GM19193 (cell line): ENCODE measurements around the gene ENTPD8.

Source experiments
- POLR2A ChIP-seq: IDR thresholded peaks from 4 replicates; pipeline ENCODE4 v1.6.1; 2011; ENCODE audit not compliant: insufficient read depth, insufficient read length; ENCODE audit errors: extremely low read depth

ENTPD8 gene

GRCh38 chr9:137390553-137391410, 50.4 kb downstream of the ENTPD8 start:
- no peak for TF ChIP-seq POLR2A

GRCh38 chr9:137389428-137389746, 51.8 kb downstream of the ENTPD8 start:
- TF ChIP-seq POLR2A, result no peak

- TF ChIP-seq POLR2A, result no peak
These were observed 52.3 kb downstream of the ENTPD8 start for GRCh38 chr9:137388589-137389427.

DNA sequence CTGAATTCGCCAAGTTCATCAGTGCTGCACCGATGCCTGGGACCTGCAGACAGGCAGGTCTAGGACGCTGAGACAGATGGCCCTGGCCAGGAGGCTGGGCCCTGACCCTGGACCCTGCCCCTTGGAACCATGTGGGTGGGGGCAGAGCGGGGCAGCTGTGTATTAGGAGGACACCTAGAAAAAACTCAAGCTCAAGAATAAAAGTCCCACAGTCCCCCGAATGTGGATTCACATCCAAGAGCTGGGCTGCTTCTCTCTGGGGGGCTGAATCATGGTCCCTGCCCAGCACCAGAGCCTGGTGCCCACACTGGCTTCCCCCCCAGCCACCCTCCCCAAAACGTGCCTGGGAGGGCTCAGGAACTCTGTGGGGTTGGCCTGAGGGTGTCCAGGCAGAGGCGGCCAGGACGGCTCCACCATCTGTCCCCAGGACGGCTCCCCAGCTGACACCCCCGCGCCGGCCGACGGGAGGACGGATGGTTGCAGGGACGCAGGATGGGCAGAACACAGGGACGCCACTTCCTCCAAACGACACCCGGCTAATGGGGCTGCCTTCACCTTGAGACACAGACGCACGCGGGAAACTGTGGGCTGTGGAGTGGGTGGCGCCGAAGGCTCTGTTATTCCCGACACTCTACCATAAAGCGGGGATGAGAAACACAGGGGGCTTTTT, 53.1 kb downstream of the ENTPD8 start:
- no peak for TF ChIP-seq POLR2A

GRCh38 chr9:137387114-137387890, 53.9 kb downstream of the ENTPD8 start:
- TF ChIP-seq POLR2A, result no peak

DNA sequence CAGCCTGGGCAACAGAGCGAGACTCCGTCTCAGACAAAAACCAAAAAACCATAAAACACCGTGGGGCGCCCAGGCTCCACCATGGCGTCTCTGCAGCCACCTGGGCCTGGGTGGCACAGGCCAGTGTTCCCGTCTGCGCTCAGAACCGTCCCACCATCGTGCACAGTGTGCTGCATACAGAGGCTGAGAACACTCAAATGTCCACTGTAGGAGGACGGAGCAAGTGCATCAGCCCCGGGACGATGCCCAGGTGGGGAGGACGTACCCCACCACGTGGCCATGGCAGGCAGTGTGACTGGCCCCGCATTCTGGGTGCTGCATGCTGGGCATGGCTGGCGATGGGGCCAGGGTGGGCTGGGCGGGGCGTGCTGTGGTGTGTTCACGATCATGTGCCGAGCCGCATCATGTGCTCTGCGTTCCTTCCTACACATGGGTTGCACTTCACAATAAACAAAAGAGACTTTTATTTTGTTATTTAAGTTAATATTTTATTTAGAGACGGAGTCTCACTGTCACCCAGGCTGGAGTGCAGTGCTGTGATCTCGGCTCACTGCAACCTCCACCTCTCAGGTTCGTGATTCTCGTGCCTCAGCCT, 56.0 kb downstream of the ENTPD8 start:
- TF ChIP-seq POLR2A, result no peak
